Measurements from ENCODE around the gene NANOS3. TPM values are rescaled to one million over a fixed set of nuclear protein-coding genes. Genes with fewer than 3 reads are reported as not detected.
A peak's percentile ranks its signal among the peaks of the same experiment; 100 is the strongest.

Gene NANOS3
- polyA plus RNA-seq (2013, experiment 1 of 2): 1.2 TPM
- 0.85 TPM for polyA plus RNA-seq (2013, experiment 2 of 2)

DNA sequence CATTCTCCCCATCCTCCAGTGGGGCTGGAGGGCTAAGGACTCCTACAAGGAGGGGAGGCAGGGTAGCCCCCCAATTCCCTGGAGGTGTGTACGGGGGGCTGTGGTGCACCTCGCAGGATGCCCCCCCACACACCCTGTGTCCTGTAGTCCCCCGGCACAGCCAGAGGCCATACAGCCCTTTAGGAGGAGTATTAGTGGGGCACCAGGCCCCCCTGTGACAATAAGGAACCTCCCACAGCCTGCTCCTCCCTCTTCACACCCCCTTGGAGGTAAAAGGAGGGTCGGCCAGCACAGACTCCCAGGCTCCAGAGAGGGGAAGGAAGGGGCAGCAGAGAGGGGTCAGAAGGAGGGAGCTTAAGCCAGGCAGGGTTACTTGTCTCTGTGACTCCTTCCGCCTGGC, at the start of gene NANOS3:
Gene NANOS3, plus strand, starts transcription at position 301 of the 400 bp plus-strand sequence. CDS start 115 bp downstream, outside the sequence.
- Histone ChIP-seq H3K79me1 (ENCODE audit: low read length) (no peaks in the 10 kb centered on the region), H3K79me2 (ENCODE audit: control insufficient read depth, insufficient read depth, low read length) (no peaks in the 10 kb centered on the region), H4K5ac (ENCODE audit: low read length) (no peak within 1 kb of the TSS), H3K23ac (ENCODE audit: low read length) (no peak within 1 kb of the TSS), H2BK120ac (ENCODE audit: low read depth, low read length) (no peak within 1 kb of the TSS), H3K18ac (ENCODE audit: low read length) (no peak within 1 kb of the TSS), H3K4ac (ENCODE audit: low read depth, low read length) (no peak within 1 kb of the TSS), H3K9ac (ENCODE audit: low read length) (no peak within 1 kb of the TSS), H3K4me2 (ENCODE audit: low read length) (no peak within 1 kb of the TSS), H3K56ac (ENCODE audit: low read length) (peak within 1 kb of the TSS; percentile 64), H3K27ac (ENCODE audit: low read depth, low read length) (no peak within 1 kb of the TSS), H2AK5ac (ENCODE audit: low read length) (no peak within 1 kb of the TSS), H3K27me3 (ENCODE audit: insufficient read depth, low read length, poor library complexity) (no peaks in the 10 kb centered on the region), H2BK15ac (replicated peaks; ENCODE audit: low read depth) (no peak within 1 kb of the TSS), H4K8ac (ENCODE audit: low read depth, low read length) (no peak within 1 kb of the TSS), H3K4me3 (ENCODE audit: low read length) (no peak within 1 kb of the TSS), H2BK5ac (ENCODE audit: low read length) (no peak within 1 kb of the TSS), H3K4me1 (ENCODE audit: control insufficient read depth, low read depth, low read length) (peaks cover 9% of the 10 kb centered on the region), H3K36me3 (ENCODE audit: control insufficient read depth, insufficient read depth, low read length) (no peaks in the 10 kb centered on the region)
- no peak for DNase-seq
- no CpG with 5 or more reads among the region's 5 CpGs for WGBS (ENCODE audit: extremely low coverage, insufficient coverage, low lambda C conversion rate)

DNA sequence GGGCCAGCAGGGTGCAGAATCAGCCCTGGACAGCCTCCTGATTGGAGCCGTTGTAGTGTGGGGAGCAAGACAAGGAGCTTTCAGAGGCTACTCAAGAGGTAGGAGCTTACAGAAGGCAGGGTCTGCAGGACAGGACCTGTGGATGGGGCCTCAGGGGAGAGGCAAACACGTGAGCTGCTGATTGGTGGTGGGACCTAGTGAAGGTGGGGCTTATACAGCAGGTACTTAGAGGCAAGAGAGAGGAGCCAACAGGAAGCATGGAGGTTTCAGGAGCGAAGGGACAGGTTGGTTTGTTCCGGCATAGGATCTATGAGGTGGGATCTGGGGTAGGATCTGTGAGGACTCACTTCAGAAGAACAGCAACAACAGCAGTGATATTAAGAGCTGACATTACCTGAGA, 49.3 kb upstream of the NANOS3 start:
- Histone ChIP-seq H3K9ac (ENCODE audit: low read length) (no peak overlapping the region), H3K4me1 (ENCODE audit: control insufficient read depth, low read depth, low read length) (no peaks in the 10 kb centered on the region), H3K56ac (ENCODE audit: low read length) (no peak overlapping the region), H2BK5ac (ENCODE audit: low read length) (no peak overlapping the region), H4K5ac (ENCODE audit: low read length) (no peak overlapping the region), H2BK15ac (replicated peaks; ENCODE audit: low read depth) (no peak overlapping the region), H3K23ac (ENCODE audit: low read length) (no peak overlapping the region), H3K36me3 (ENCODE audit: control insufficient read depth, insufficient read depth, low read length) (peaks cover 5% of the 10 kb centered on the region), H4K8ac (ENCODE audit: low read depth, low read length) (no peak overlapping the region), H3K79me2 (ENCODE audit: control insufficient read depth, insufficient read depth, low read length) (no peaks in the 10 kb centered on the region), H3K27ac (ENCODE audit: low read depth, low read length) (no peak overlapping the region), H2AK5ac (ENCODE audit: low read length) (no peak overlapping the region), H3K79me1 (ENCODE audit: low read length) (no peaks in the 10 kb centered on the region), H3K18ac (ENCODE audit: low read length) (no peak overlapping the region), H3K4ac (ENCODE audit: low read depth, low read length) (no peak overlapping the region), H2BK120ac (ENCODE audit: low read depth, low read length) (no peak overlapping the region), H3K4me3 (ENCODE audit: low read length) (no peak overlapping the region), H3K4me2 (ENCODE audit: low read length) (no peak overlapping the region), H3K27me3 (ENCODE audit: insufficient read depth, low read length, poor library complexity) (no peaks in the 10 kb centered on the region)
- no CpG with 5 or more reads among the region's 4 CpGs for WGBS (ENCODE audit: extremely low coverage, insufficient coverage, low lambda C conversion rate)
- peak; percentile 71 for DNase-seq

- no peak for DNase-seq
- Histone ChIP-seq H3K79me1 (ENCODE audit: low read length) (no peaks in the 10 kb centered on the region), H2BK15ac (replicated peaks; ENCODE audit: low read depth) (no peak overlapping the region), H3K9ac (ENCODE audit: low read length) (no peak overlapping the region), H3K27me3 (ENCODE audit: insufficient read depth, low read length, poor library complexity) (no peaks in the 10 kb centered on the region), H3K4ac (ENCODE audit: low read depth, low read length) (no peak overlapping the region), H3K79me2 (ENCODE audit: control insufficient read depth, insufficient read depth, low read length) (no peaks in the 10 kb centered on the region), H2BK120ac (ENCODE audit: low read depth, low read length) (no peak overlapping the region), H3K4me1 (ENCODE audit: control insufficient read depth, low read depth, low read length) (no peaks in the 10 kb centered on the region), H3K36me3 (ENCODE audit: control insufficient read depth, insufficient read depth, low read length) (peaks cover 6% of the 10 kb centered on the region), H2AK5ac (ENCODE audit: low read length) (no peak overlapping the region), H3K27ac (ENCODE audit: low read depth, low read length) (no peak overlapping the region), H2BK5ac (ENCODE audit: low read length) (no peak overlapping the region), H3K4me3 (ENCODE audit: low read length) (no peak overlapping the region), H3K56ac (ENCODE audit: low read length) (no peak overlapping the region), H4K5ac (ENCODE audit: low read length) (no peak overlapping the region), H4K8ac (ENCODE audit: low read depth, low read length) (no peak overlapping the region), H3K23ac (ENCODE audit: low read length) (no peak overlapping the region), H3K18ac (ENCODE audit: low read length) (no peak overlapping the region), H3K4me2 (ENCODE audit: low read length) (no peak overlapping the region)
- WGBS (ENCODE audit: extremely low coverage, insufficient coverage, low lambda C conversion rate): no CpG with 5 or more reads among the region's 47 CpGs
Observed at GRCh38 chr19:13830114-13830740, 46.7 kb upstream of the NANOS3 start.

DNA sequence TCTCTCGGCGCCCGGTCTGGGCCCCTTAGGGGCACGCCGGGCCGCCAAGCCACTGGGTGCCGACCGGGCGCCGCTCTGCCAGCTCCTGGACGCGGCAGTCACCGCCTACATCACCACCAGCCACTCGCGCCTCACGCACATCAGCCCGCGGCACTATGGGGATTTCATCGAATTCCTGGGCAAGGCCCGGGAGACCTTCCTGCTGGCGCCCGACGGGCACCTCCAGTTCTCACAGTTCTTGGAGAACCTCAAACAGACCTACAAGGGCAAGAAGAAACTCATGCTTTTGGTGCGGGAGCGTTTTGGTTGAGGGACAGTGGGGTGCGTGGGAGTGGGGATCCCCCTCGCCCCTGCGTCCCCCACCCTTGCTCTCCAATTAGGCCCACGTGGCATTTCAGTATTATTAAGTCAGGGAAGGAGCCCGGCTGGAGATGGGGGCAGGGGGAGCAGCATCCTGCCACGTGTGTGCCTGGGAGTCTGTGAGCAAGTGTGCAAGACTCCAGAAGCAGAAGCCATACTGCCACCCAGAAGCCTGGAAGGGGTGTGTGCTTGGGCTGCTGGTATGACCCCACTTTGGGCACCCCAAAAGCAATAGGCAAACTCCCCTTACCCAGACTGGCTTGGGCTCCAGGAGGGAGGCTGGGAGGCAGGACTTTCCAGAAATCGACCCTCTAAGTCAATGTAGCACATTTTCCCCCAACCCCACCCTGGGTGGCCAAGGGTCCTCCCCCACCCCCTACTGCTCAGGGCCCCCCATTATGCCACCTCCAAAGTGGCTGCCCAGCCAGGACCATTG, 46.0 kb upstream of the NANOS3 start:
- Histone ChIP-seq H3K4me2 (ENCODE audit: low read length) (no peak overlapping the region), H3K79me1 (ENCODE audit: low read length) (no peaks in the 10 kb centered on the region), H3K56ac (ENCODE audit: low read length) (no peak overlapping the region), H3K4ac (ENCODE audit: low read depth, low read length) (no peak overlapping the region), H2BK5ac (ENCODE audit: low read length) (no peak overlapping the region), H3K4me3 (ENCODE audit: low read length) (no peak overlapping the region), H4K5ac (ENCODE audit: low read length) (no peak overlapping the region), H2AK5ac (ENCODE audit: low read length) (no peak overlapping the region), H2BK15ac (replicated peaks; ENCODE audit: low read depth) (no peak overlapping the region), H3K27me3 (ENCODE audit: insufficient read depth, low read length, poor library complexity) (no peaks in the 10 kb centered on the region), H4K8ac (ENCODE audit: low read depth, low read length) (no peak overlapping the region), H3K23ac (ENCODE audit: low read length) (no peak overlapping the region), H2BK120ac (ENCODE audit: low read depth, low read length) (no peak overlapping the region), H3K18ac (ENCODE audit: low read length) (no peak overlapping the region), H3K36me3 (ENCODE audit: control insufficient read depth, insufficient read depth, low read length) (peaks cover 6% of the 10 kb centered on the region), H3K79me2 (ENCODE audit: control insufficient read depth, insufficient read depth, low read length) (no peaks in the 10 kb centered on the region), H3K27ac (ENCODE audit: low read depth, low read length) (no peak overlapping the region), H3K9ac (ENCODE audit: low read length) (no peak overlapping the region), H3K4me1 (ENCODE audit: control insufficient read depth, low read depth, low read length) (no peaks in the 10 kb centered on the region)
- DNase-seq: no peak
- no CpG with 5 or more reads among the region's 32 CpGs for WGBS (ENCODE audit: extremely low coverage, insufficient coverage, low lambda C conversion rate)

DNA sequence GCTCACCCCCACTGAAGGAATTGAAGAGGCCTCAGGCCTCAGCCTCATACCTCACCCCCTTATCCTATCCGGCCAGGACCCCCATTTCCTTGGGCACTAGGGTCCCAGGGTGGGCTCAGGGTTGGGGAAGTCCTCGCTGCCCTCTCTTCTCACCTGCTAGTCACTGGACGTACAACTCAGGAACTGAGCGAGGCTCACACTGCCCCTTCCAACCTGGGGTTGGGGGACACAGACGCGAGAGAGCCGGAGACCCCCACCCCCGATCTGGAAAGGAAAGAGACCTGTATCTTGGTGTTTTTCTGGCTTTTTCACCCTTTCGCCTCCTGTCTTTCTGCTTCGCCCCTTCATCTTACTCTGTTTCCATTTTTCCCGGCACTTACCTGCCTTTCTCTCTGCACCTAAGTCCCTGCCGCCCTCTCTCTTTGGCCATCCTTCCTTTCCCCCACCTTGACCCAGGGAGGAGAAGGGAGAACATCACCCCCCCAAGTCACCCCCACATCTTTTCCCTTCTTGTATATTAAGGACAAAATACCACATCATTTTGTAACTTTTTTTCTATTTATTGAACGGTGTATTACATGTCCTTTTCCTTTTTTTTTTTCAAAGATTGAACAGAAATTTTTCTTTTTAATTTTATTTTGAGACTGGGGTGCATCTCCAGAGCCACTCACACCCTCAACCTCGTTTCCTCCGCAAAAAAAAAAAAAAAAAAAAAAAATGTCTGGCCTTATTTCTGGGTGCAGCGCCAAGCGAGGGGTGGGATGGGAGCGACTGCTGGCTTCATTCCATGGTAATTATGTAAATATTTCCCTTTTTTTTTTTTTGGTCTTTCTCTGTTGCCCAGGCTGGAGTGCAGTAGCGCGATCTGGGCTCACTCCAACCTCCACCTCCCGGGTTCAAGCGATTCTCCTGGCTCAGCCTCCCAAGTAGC, 45.1 kb upstream of the NANOS3 start:
- Histone ChIP-seq H3K9ac (ENCODE audit: low read length) (no peak overlapping the region), H3K4me1 (ENCODE audit: control insufficient read depth, low read depth, low read length) (no peaks in the 10 kb centered on the region), H3K27me3 (ENCODE audit: insufficient read depth, low read length, poor library complexity) (no peaks in the 10 kb centered on the region), H3K79me2 (ENCODE audit: control insufficient read depth, insufficient read depth, low read length) (no peaks in the 10 kb centered on the region), H4K8ac (ENCODE audit: low read depth, low read length) (no peak overlapping the region), H3K27ac (ENCODE audit: low read depth, low read length) (no peak overlapping the region), H3K18ac (ENCODE audit: low read length) (no peak overlapping the region), H4K5ac (ENCODE audit: low read length) (no peak overlapping the region), H3K4me3 (ENCODE audit: low read length) (no peak overlapping the region), H2AK5ac (ENCODE audit: low read length) (no peak overlapping the region), H2BK15ac (replicated peaks; ENCODE audit: low read depth) (no peak overlapping the region), H2BK120ac (ENCODE audit: low read depth, low read length) (no peak overlapping the region), H2BK5ac (ENCODE audit: low read length) (no peak overlapping the region), H3K79me1 (ENCODE audit: low read length) (no peaks in the 10 kb centered on the region), H3K4me2 (ENCODE audit: low read length) (no peak overlapping the region), H3K56ac (ENCODE audit: low read length) (no peak overlapping the region), H3K36me3 (ENCODE audit: control insufficient read depth, insufficient read depth, low read length) (peaks cover 6% of the 10 kb centered on the region), H3K4ac (ENCODE audit: low read depth, low read length) (no peak overlapping the region), H3K23ac (ENCODE audit: low read length) (no peak overlapping the region)
- DNase-seq: no peak
- whole genome bisulfite sequencing (ENCODE audit: extremely low coverage, insufficient coverage, low lambda C conversion rate): no CpG with 5 or more reads among the region's 22 CpGs
